ENCODE measurements around the gene KIRREL3.

KIRREL3 gene

DNA sequence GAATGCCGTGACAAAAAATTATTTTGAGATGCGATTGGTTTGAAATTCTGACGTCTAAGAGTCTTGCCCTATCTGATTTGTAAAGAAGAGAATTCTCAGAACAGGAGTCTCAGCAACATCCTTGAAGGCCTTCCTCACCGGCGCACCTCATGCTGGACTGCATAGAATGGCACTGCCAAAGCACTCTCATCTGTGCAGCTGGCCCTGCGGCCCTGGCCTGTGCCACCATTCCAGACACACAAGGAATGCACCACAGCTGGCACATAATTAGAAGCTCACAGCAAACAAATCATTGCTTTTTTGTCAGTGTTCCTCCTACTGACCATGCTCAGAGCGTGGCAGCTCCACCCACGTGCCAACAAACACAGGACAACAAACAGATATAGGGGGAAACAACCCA lies 166.0 kb downstream of the KIRREL3 start:
- Histone ChIP-seq H2AK5ac (ENCODE audit: low read depth, low read length) (no peak overlapping the region), H2AFZ (ENCODE audit: low read length) (no peak overlapping the region), H2BK120ac (ENCODE audit: low read depth, low read length) (no peak overlapping the region), H3K14ac (ENCODE audit: low read length) (no peak overlapping the region), H3K79me1 (ENCODE audit: low read depth, low read length) (no peaks in the 10 kb centered on the region), H2BK12ac (ENCODE audit: low read length) (no peak overlapping the region), H3K27ac (replicated peaks; ENCODE audit: low read length) (no peak overlapping the region), H2BK5ac (ENCODE audit: low read length) (no peak overlapping the region), H3K9ac (ENCODE audit: low read depth, low read length, poor library complexity) (no peak overlapping the region), H3K4ac (ENCODE audit: low read length) (no peak overlapping the region), H3K18ac (ENCODE audit: low read length) (peak overlapping the region; percentile 40), H3K27me3 (ENCODE audit: control insufficient read depth in 3 of 3, insufficient read depth in 3 of 3, low read depth in 1 of 3, low read length in 3 of 3) (no peaks in the 10 kb centered on the region), H3K4me2 (ENCODE audit: insufficient read depth, low read length, poor library complexity, severe bottlenecking) (no peak overlapping the region), H3K23ac (ENCODE audit: low read depth, low read length, poor library complexity) (no peak overlapping the region), H3K36me3 (replicated peaks in 1 of 2; ENCODE audit: control insufficient read depth in 2 of 2, insufficient read depth in 2 of 2, low read length in 2 of 2) (no peaks in the 10 kb centered on the region), H3K9me3 (replicated peaks in 1 of 2; ENCODE audit: control insufficient read depth in 2 of 2, insufficient read depth in 1 of 2, low read depth in 1 of 2, low read length in 2 of 2) (peaks cover 0 to 4% of the 10 kb centered on the region in 2 donors), H2BK15ac (ENCODE audit: low read length) (no peak overlapping the region), H4K91ac (ENCODE audit: low read depth, low read length, poor library complexity) (no peak overlapping the region), H4K8ac (ENCODE audit: low read depth, low read length) (no peak overlapping the region), H3K4me3 (ENCODE audit: low read length in 2 of 2) (no peak overlapping the region), H3K4me1 (ENCODE audit: control insufficient read depth in 2 of 2, insufficient read depth in 1 of 2, low read depth in 1 of 2, low read length in 2 of 2) (peaks cover 0 to 2% of the 10 kb centered on the region in 2 donors)
- DNase-seq (ENCODE audit: low spot score): no peak
- WGBS, 2 donors (ENCODE audit: extremely low coverage in 2 of 2, insufficient read length in 2 of 2, insufficient replicate concordance in 1 of 2): no CpG with 5 or more reads among the region's 8 CpGs

DNA sequence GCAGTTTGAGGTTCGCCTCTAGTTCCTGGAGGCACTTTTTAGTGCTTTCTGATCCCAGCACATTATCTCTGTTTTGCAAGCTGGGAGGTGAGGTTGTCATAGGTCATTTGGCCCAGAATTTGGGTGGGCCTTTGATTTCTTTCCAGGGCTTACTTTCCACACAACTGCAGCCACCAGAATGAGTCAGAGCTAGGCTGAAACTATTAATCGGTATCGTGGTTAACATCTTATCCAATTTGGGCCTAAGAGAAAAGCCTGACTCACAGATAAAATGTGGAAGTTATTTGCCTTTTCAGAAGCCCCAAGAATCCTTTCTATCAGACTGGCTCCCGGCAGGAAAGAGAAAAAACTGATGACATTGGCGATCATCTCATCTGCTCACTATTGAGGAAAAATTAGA lies 166.4 kb downstream of the KIRREL3 start:
- H2AFZ ChIP-seq (ENCODE audit: low read length): no peak overlapping the region
- no peak for DNase-seq (ENCODE audit: low spot score)
- H2AK5ac ChIP-seq (ENCODE audit: low read depth, low read length): no peak overlapping the region
- WGBS, 2 donors (ENCODE audit: extremely low coverage in 2 of 2, insufficient read length in 2 of 2, insufficient replicate concordance in 1 of 2): no CpG with 5 or more reads among the region's 5 CpGs
- H3K27me3 ChIP-seq (ENCODE audit: control insufficient read depth in 3 of 3, insufficient read depth in 3 of 3, low read depth in 1 of 3, low read length in 3 of 3): no peaks in the 10 kb centered on the region
- no peak overlapping the region for H2BK120ac ChIP-seq (ENCODE audit: low read depth, low read length)
- no peak overlapping the region for H3K9ac ChIP-seq (ENCODE audit: low read depth, low read length, poor library complexity)
- H3K18ac ChIP-seq (ENCODE audit: low read length): no peak overlapping the region
- no peak overlapping the region for H3K23ac ChIP-seq (ENCODE audit: low read depth, low read length, poor library complexity)
- H3K4me2 ChIP-seq (ENCODE audit: insufficient read depth, low read length, poor library complexity, severe bottlenecking): no peak overlapping the region
- no peak overlapping the region for H3K4ac ChIP-seq (ENCODE audit: low read length)
- H2BK12ac ChIP-seq (ENCODE audit: low read length): no peak overlapping the region
- H3K4me1 ChIP-seq (ENCODE audit: control insufficient read depth in 2 of 2, insufficient read depth in 1 of 2, low read depth in 1 of 2, low read length in 2 of 2): peaks cover 0 to 2% of the 10 kb centered on the region in 2 donors
- H2BK5ac ChIP-seq (ENCODE audit: low read length): no peak overlapping the region
- no peak overlapping the region for H3K14ac ChIP-seq (ENCODE audit: low read length)
- H3K79me1 ChIP-seq (ENCODE audit: low read depth, low read length): no peaks in the 10 kb centered on the region
- peaks cover 0 to 4% of the 10 kb centered on the region in 2 donors for H3K9me3 ChIP-seq (replicated peaks in 1 of 2; ENCODE audit: control insufficient read depth in 2 of 2, insufficient read depth in 1 of 2, low read depth in 1 of 2, low read length in 2 of 2)
- no peaks in the 10 kb centered on the region for H3K36me3 ChIP-seq (replicated peaks in 1 of 2; ENCODE audit: control insufficient read depth in 2 of 2, insufficient read depth in 2 of 2, low read length in 2 of 2)
- H3K4me3 ChIP-seq (ENCODE audit: low read length in 2 of 2): no peak overlapping the region
- no peak overlapping the region for H4K8ac ChIP-seq (ENCODE audit: low read depth, low read length)
- H4K91ac ChIP-seq (ENCODE audit: low read depth, low read length, poor library complexity): no peak overlapping the region
- no peak overlapping the region for H2BK15ac ChIP-seq (ENCODE audit: low read length)
- H3K27ac ChIP-seq (replicated peaks; ENCODE audit: low read length): no peak overlapping the region

DNA sequence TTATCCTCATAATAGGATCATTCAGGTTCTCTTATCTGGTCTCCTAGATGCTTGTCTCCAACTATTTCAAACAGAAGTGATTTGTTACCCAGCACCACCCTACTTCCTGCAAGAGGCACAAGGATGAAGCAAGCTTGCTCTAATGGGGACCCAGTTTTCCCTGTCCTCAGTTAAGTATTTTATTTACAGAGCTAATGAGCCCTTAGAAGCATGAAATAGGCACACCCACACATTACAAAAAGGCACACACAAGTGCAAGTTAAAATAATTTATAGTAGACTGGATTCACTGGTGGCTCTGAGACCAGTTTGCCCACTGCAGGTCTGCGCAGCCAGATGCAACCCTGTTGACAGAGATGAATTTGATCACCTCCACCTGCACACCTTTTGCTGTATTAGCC lies 167.5 kb downstream of the KIRREL3 start:
- no peaks in the 10 kb centered on the region for H3K27me3 ChIP-seq (ENCODE audit: control insufficient read depth in 3 of 3, insufficient read depth in 3 of 3, low read depth in 1 of 3, low read length in 3 of 3)
- H2BK12ac ChIP-seq (ENCODE audit: low read length): no peak overlapping the region
- H2BK120ac ChIP-seq (ENCODE audit: low read depth, low read length): no peak overlapping the region
- no peak overlapping the region for H2BK15ac ChIP-seq (ENCODE audit: low read length)
- H3K18ac ChIP-seq (ENCODE audit: low read length): no peak overlapping the region
- no peak for DNase-seq (ENCODE audit: low spot score)
- H3K4me3 ChIP-seq (ENCODE audit: low read length in 2 of 2): no peak overlapping the region
- H4K8ac ChIP-seq (ENCODE audit: low read depth, low read length): no peak overlapping the region
- no peaks in the 10 kb centered on the region for H3K79me1 ChIP-seq (ENCODE audit: low read depth, low read length)
- no peak overlapping the region for H3K4ac ChIP-seq (ENCODE audit: low read length)
- H2AFZ ChIP-seq (ENCODE audit: low read length): no peak overlapping the region
- no peak overlapping the region for H3K9ac ChIP-seq (ENCODE audit: low read depth, low read length, poor library complexity)
- H3K27ac ChIP-seq (replicated peaks; ENCODE audit: low read length): no peak overlapping the region
- H2AK5ac ChIP-seq (ENCODE audit: low read depth, low read length): no peak overlapping the region
- H4K91ac ChIP-seq (ENCODE audit: low read depth, low read length, poor library complexity): no peak overlapping the region
- no peak overlapping the region for H2BK5ac ChIP-seq (ENCODE audit: low read length)
- H3K4me1 ChIP-seq (ENCODE audit: control insufficient read depth in 2 of 2, insufficient read depth in 1 of 2, low read depth in 1 of 2, low read length in 2 of 2): peaks cover 0 to 2% of the 10 kb centered on the region in 2 donors
- no peak overlapping the region for H3K23ac ChIP-seq (ENCODE audit: low read depth, low read length, poor library complexity)
- no CpG with 5 or more reads among the region's 1 CpG for WGBS, 2 donors (ENCODE audit: extremely low coverage in 2 of 2, insufficient read length in 2 of 2, insufficient replicate concordance in 1 of 2)
- no peaks in the 10 kb centered on the region for H3K36me3 ChIP-seq (replicated peaks in 1 of 2; ENCODE audit: control insufficient read depth in 2 of 2, insufficient read depth in 2 of 2, low read length in 2 of 2)
- no peak overlapping the region for H3K4me2 ChIP-seq (ENCODE audit: insufficient read depth, low read length, poor library complexity, severe bottlenecking)
- peaks cover 0 to 4% of the 10 kb centered on the region in 2 donors for H3K9me3 ChIP-seq (replicated peaks in 1 of 2; ENCODE audit: control insufficient read depth in 2 of 2, insufficient read depth in 1 of 2, low read depth in 1 of 2, low read length in 2 of 2)
- H3K14ac ChIP-seq (ENCODE audit: low read length): no peak overlapping the region

DNA sequence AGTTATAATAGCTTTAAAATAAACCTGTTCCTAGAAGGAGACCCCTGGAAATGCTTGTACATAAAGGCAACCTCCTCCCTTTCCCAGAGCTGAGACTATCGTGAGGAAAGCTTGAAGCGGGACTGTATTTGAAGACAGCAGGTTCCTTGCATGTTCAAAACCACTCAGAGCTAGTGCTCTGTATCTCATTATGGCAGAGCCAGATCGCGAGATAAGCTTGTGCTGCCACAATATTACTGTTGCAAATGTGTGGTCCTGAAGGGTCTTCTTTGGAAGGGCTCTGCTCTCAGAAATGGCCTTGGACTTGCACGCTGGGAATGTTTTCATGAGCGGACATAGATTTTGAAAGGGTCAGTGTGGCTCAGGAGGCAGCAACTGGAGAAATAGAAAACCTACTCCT lies 168.2 kb downstream of the KIRREL3 start:
- Histone ChIP-seq H2AFZ (ENCODE audit: low read length) (no peak overlapping the region), H3K14ac (ENCODE audit: low read length) (no peak overlapping the region), H4K8ac (ENCODE audit: low read depth, low read length) (no peak overlapping the region), H3K23ac (ENCODE audit: low read depth, low read length, poor library complexity) (no peak overlapping the region), H2AK5ac (ENCODE audit: low read depth, low read length) (no peak overlapping the region), H3K4me1 (ENCODE audit: control insufficient read depth in 2 of 2, insufficient read depth in 1 of 2, low read depth in 1 of 2, low read length in 2 of 2) (peaks cover 0 to 2% of the 10 kb centered on the region in 2 donors), H3K36me3 (replicated peaks in 1 of 2; ENCODE audit: control insufficient read depth in 2 of 2, insufficient read depth in 2 of 2, low read length in 2 of 2) (no peaks in the 10 kb centered on the region), H3K9ac (ENCODE audit: low read depth, low read length, poor library complexity) (no peak overlapping the region), H3K27me3 (ENCODE audit: control insufficient read depth in 3 of 3, insufficient read depth in 3 of 3, low read depth in 1 of 3, low read length in 3 of 3) (no peaks in the 10 kb centered on the region), H3K27ac (replicated peaks; ENCODE audit: low read length) (no peak overlapping the region), H2BK120ac (ENCODE audit: low read depth, low read length) (no peak overlapping the region), H3K4me2 (ENCODE audit: insufficient read depth, low read length, poor library complexity, severe bottlenecking) (no peak overlapping the region), H3K18ac (ENCODE audit: low read length) (no peak overlapping the region), H3K79me1 (ENCODE audit: low read depth, low read length) (no peaks in the 10 kb centered on the region), H3K4ac (ENCODE audit: low read length) (no peak overlapping the region), H3K9me3 (replicated peaks in 1 of 2; ENCODE audit: control insufficient read depth in 2 of 2, insufficient read depth in 1 of 2, low read depth in 1 of 2, low read length in 2 of 2) (peaks cover 0 to 4% of the 10 kb centered on the region in 2 donors), H3K4me3 (ENCODE audit: low read length in 2 of 2) (no peak overlapping the region), H2BK5ac (ENCODE audit: low read length) (no peak overlapping the region), H2BK15ac (ENCODE audit: low read length) (no peak overlapping the region), H2BK12ac (ENCODE audit: low read length) (no peak overlapping the region), H4K91ac (ENCODE audit: low read depth, low read length, poor library complexity) (no peak overlapping the region)
- WGBS, 2 donors (ENCODE audit: extremely low coverage in 2 of 2, insufficient read length in 2 of 2, insufficient replicate concordance in 1 of 2): no CpG with 5 or more reads among the region's 6 CpGs
- no peak for DNase-seq (ENCODE audit: low spot score)

Data from neuronal stem cell (in vitro differentiated cells).